Keratinocyte (primary cell): ENCODE results near the gene NOTCH1. TPM values are rescaled to one million over a fixed set of nuclear protein-coding genes. Genes with fewer than 3 reads are reported as not detected.
"Not testable (repeated sequence)": the region's sequence is repeated elsewhere in the genome, so short reads cannot be mapped to it uniquely, and the experiment has no call there.

ENCODE experiments used
- DNase-seq: peaks from one replicate; pipeline ENCODE4 v3.0.0-alpha.2; 2011; ENCODE audit warnings: low read depth, missing footprints, low spot score
- FAIRE-seq: peaks from 2 replicates; lab custom pipeline; 2011; peaks lifted over from hg19 to GRCh38; lab: Jason Lieb, UNC
- H2AFZ ChIP-seq: 2 replicates; pipeline ENCODE4 v1.6.0; 2012; ENCODE audit warnings: low read length, control low read depth, inconsistent platforms; ENCODE audit not compliant: control insufficient read depth
- H3K27ac ChIP-seq: 2 replicates; pipeline ENCODE4 v1.5.1; 2011; ENCODE audit warnings: low read length; ENCODE audit not compliant: control insufficient read depth, insufficient read depth
- H3K27me3 ChIP-seq: 3 replicates; pipeline ENCODE4 v1.6.0; 2011; ENCODE audit warnings: low read length; ENCODE audit not compliant: control insufficient read depth, insufficient read depth; ENCODE audit errors: extremely low read depth
- H3K36me3 ChIP-seq, 2 experiments: 2 replicates in 1 of 2; 3 replicates in 1 of 2; pipeline ENCODE4 v1.5.1; 2011; ENCODE audit warnings: low read length in 2 of 2, mild to moderate bottlenecking in 1 of 2; ENCODE audit not compliant: control insufficient read depth in 2 of 2, insufficient read depth in 2 of 2; ENCODE audit errors: extremely low read depth in 1 of 2
- H3K4me1 ChIP-seq: 3 replicates; pipeline ENCODE4 v1.5.1; 2011; ENCODE audit warnings: low read length; ENCODE audit not compliant: control insufficient read depth, insufficient read depth; ENCODE audit errors: extremely low read depth
- H3K4me2 ChIP-seq: 3 replicates; pipeline ENCODE4 v1.6.0; 2011; ENCODE audit warnings: low read depth, low read length; ENCODE audit not compliant: control insufficient read depth, insufficient read depth; ENCODE audit errors: extremely low read depth
- H3K4me3 ChIP-seq, 3 experiments: fragments of 200-600 bp in 1 of 3; sonication (generic) in 1 of 3; 2 replicates in 2 of 3; 3 replicates in 1 of 3; pipeline ENCODE4 v1.5.1; 2011 to 2016; ENCODE audit warnings: low read length in 3 of 3, mild to moderate bottlenecking in 3 of 3, control low read depth in 2 of 3, inconsistent platforms in 1 of 3, low read depth in 1 of 3, mixed read lengths in 1 of 3, mixed run types in 1 of 3, moderate library complexity in 1 of 3; ENCODE audit not compliant: control insufficient read depth in 2 of 3, insufficient read depth in 2 of 3; ENCODE audit errors: extremely low read depth in 1 of 3
- H3K79me2 ChIP-seq: 2 replicates; pipeline ENCODE4 v1.6.0; 2012; ENCODE audit warnings: low read length; ENCODE audit not compliant: control insufficient read depth, insufficient read depth
- H3K9ac ChIP-seq: 3 replicates; pipeline ENCODE4 v1.6.0; 2011; ENCODE audit warnings: low read length; ENCODE audit not compliant: control insufficient read depth, insufficient read depth; ENCODE audit errors: extremely low read depth
- H3K9me1 ChIP-seq: 3 replicates; pipeline ENCODE4 v1.6.0; 2011; ENCODE audit warnings: low read length; ENCODE audit not compliant: control insufficient read depth, insufficient read depth; ENCODE audit errors: extremely low read depth
- H3K9me3 ChIP-seq: 2 replicates; pipeline ENCODE4 v1.5.1; 2012; ENCODE audit warnings: low read depth, low read length; ENCODE audit not compliant: control insufficient read depth
- H4K20me1 ChIP-seq: 3 replicates; pipeline ENCODE4 v1.6.0; 2011; ENCODE audit warnings: low read length; ENCODE audit not compliant: control insufficient read depth, insufficient read depth; ENCODE audit errors: extremely low read depth
- CTCF ChIP-seq, 3 experiments: IDR thresholded peaks in 1 of 3; conservative IDR thresholded peaks in 1 of 3; optimal IDR thresholded peaks in 1 of 3; 2 replicates in 2 of 3; 3 replicates in 1 of 3; pipeline versions ENCODE3 to v1.5.1; 2011; ENCODE audit warnings: low read length in 3 of 3, mild to moderate bottlenecking in 3 of 3, moderate library complexity in 2 of 3, control low read depth in 1 of 3, inconsistent platforms in 1 of 3; ENCODE audit not compliant: insufficient read depth in 2 of 3; ENCODE audit errors: extremely low read depth in 1 of 3
- EZH2 ChIP-seq: IDR thresholded peaks from one replicate; pipeline ENCODE4 v1.6.1; 2012; ENCODE audit warnings: inconsistent platforms, mild to moderate bottlenecking, low read length, moderate library complexity
- dilution Hi-C: fragments of 300-500 bp; cut with MboI; formaldehyde crosslinking; loops from one replicate; pipeline ENCODE4 v1.7.0; 2020; ENCODE audit warnings: low sequenced_read_pairs; ENCODE audit not compliant: extremely low pct_ligation_motif_present
- polyA plus RNA-seq, 5 experiments: library from polyadenylated mRNA; depleted of rRNA in 3 of 5; stranded (reverse) in 3 of 5; stranded (forward) in 1 of 5; unstranded in 1 of 5; fragments of >200 nt; gene quantifications; 1 replicate in 1 of 5; 2 replicates in 3 of 5; 3 replicates in 1 of 5; pipeline versions ENCODE4 v1.2.1 to v1.2.3, GENCODE V29; 2011 to 2012; ENCODE audit warnings: missing spikeins in 2 of 5, low read depth in 1 of 5, low replicate concordance in 1 of 5

NOTCH1 gene
- polyA plus RNA-seq, 1 donor (not counting 4 experiments of a cell fraction or from before 2014, with no cell fraction given): 6.1 TPM

GRCh38 chr9:136581614-136582447 lies 36.0 kb upstream of the NOTCH1 start:
- Histone ChIP-seq H4K20me1 (no peaks in the 10 kb centered on the region), H3K9ac (no peak overlapping the region), H3K4me1 (peaks cover 5% of the 10 kb centered on the region), H3K9me1 (no peaks in the 10 kb centered on the region), H3K79me2 (no peaks in the 10 kb centered on the region), H2AFZ (no peak overlapping the region), H3K27ac (no peak overlapping the region), H3K4me3 (no peak overlapping the region), H3K9me3 (no peaks in the 10 kb centered on the region), H3K4me2 (no peak overlapping the region), H3K27me3 (peaks cover 31% of the 10 kb centered on the region), H3K36me3 (no peaks in the 10 kb centered on the region)
- TF ChIP-seq EZH2 (no peak), CTCF (optimal IDR thresholded peaks at IDR 0.05 in 1 of 3, IDR thresholded peaks at IDR 0.05 in 1 of 3, conservative IDR thresholded peaks at IDR 0.05 in 1 of 3; ENCODE audit: extremely low read depth in 1 of 3, insufficient read depth in 2 of 3, low read length in 3 of 3) (no peak)
- DNase-seq (no peak), FAIRE-seq (no peak)
- dilution Hi-C loops: no loop called here

GRCh38 chr9:136579650-136580219 lies 33.9 kb upstream of the NOTCH1 start:
- H3K9me3 ChIP-seq, H3K4me2 ChIP-seq, dilution Hi-C loops, H3K27ac ChIP-seq, H2AFZ ChIP-seq, FAIRE-seq, H3K79me2 ChIP-seq, H3K9me1 ChIP-seq, H3K36me3 ChIP-seq, DNase-seq, H4K20me1 ChIP-seq, H3K9ac ChIP-seq, H3K4me3 ChIP-seq: not testable (repeated sequence)
- Histone ChIP-seq H3K27me3 (peaks cover 16% of the 10 kb centered on the region), H3K4me1 (peaks cover 15% of the 10 kb centered on the region)
